ENCODE measurements around the gene SLCO3A1. TPM values are rescaled to one million over a fixed set of nuclear protein-coding genes. Genes with fewer than 3 reads are reported as not detected.
A peak's percentile ranks its signal among the peaks of the same experiment; 100 is the strongest.

SLCO3A1 gene
- total and polyA plus RNA-seq, 10 donors, result 7.5 to 79.5 (median 40.7) TPM

DNA sequence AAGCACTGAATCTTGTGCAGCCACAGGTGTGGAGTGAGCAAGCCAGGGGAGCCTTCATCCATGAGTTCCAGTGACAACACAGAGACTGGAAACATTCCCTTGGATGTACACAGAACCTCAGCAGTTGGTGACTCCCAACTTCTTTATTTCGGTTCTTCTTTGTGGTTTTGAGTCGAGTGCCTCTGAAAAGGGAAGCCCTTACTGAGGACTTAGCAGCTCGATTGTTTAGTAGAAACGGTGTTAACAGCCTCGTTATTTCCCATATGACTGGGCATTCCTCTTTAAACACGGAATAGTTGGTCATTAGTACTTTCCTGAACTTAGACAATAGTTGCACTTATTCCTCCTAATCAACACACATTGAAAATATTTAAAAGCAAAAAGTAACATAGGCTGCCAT lies 7.7 kb downstream of the SLCO3A1 start:
- peaks cover 0 to 8% (median 0%) of the 10 kb centered on the region in 6 donors for H3K36me3 ChIP-seq
- H3K27ac ChIP-seq, result peak overlapping the region in 7 of 8 donors; percentile 44 to 86 (median 67)
- TF ChIP-seq POLR2AphosphoS5 (IDR thresholded peaks at IDR 0.05) (peak in 1 of 3 donors; percentile 28), POLR2A (IDR thresholded peaks at IDR 0.05) (no peak)
- peaks cover 26 to 100% (median 80%) of the 10 kb centered on the region in 6 donors for H3K4me1 ChIP-seq
- WGBS, 5 donors, result 29 to 55% (median 36%) methylated on average over 6 of the region's 6 CpGs
- peaks cover 0 to 16% (median 0%) of the 10 kb centered on the region in 7 donors for H3K27me3 ChIP-seq (replicated peaks in 1 of 7)
- no peak for DNase-seq
- H3K4me3 ChIP-seq, result peak overlapping the region in 1 of 8 donors; percentile 32
- intact Hi-C loops (cut with DNase I; ENCODE audit: low total_unique reads), result no loop called here
- no peaks in the 10 kb centered on the region for H3K9me3 ChIP-seq

DNA sequence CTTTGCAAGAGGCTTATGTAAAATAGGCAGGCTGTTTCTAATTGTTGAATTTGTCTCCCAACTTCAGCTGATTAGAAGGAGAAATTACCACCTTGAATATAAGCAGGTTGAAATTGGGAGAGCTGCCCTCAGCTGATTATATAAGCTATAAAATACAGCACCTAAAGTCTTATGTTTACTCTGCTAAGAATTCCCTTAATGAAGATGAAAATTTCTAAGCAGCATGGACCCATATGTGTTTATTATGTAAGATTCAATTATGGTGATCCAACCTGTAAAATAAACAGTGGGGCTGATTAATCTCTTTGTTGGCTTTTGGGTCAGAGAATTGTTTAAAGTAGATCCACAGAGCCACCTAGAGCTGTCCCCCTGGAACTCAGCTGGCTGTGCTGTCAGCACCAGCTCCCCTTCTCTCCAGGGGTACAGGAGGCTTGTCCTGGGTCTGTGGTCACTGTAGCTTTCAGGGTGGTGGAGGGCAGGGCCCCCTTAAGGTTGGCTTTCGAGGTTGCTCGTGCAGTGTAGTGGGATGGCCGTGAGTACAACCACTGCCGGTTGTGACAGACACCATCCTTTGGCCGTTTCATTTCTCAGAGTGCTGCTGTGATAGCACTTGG lies 9.5 kb downstream of the SLCO3A1 start:
- Histone ChIP-seq H3K4me3 (no peak overlapping the region), H3K4me1 (peaks cover 32 to 100% (median 78%) of the 10 kb centered on the region in 6 donors), H3K27ac (peak overlapping the region in 1 of 8 donors; percentile 31), H3K27me3 (replicated peaks in 1 of 7) (peaks cover 0 to 16% (median 0%) of the 10 kb centered on the region in 7 donors), H3K9me3 (no peaks in the 10 kb centered on the region), H3K36me3 (peaks cover 0 to 8% (median 0%) of the 10 kb centered on the region in 6 donors)
- WGBS, 5 donors, result 48 to 74% (median 68%) methylated on average over 5 of the region's 5 CpGs
- DNase-seq, result no peak
- peak in 1 of 3 donors; percentile 13 for TF ChIP-seq POLR2AphosphoS5 (IDR thresholded peaks at IDR 0.05)
- TF ChIP-seq POLR2A (IDR thresholded peaks at IDR 0.05), result no peak
- TF ChIP-seq, protein P1, sequence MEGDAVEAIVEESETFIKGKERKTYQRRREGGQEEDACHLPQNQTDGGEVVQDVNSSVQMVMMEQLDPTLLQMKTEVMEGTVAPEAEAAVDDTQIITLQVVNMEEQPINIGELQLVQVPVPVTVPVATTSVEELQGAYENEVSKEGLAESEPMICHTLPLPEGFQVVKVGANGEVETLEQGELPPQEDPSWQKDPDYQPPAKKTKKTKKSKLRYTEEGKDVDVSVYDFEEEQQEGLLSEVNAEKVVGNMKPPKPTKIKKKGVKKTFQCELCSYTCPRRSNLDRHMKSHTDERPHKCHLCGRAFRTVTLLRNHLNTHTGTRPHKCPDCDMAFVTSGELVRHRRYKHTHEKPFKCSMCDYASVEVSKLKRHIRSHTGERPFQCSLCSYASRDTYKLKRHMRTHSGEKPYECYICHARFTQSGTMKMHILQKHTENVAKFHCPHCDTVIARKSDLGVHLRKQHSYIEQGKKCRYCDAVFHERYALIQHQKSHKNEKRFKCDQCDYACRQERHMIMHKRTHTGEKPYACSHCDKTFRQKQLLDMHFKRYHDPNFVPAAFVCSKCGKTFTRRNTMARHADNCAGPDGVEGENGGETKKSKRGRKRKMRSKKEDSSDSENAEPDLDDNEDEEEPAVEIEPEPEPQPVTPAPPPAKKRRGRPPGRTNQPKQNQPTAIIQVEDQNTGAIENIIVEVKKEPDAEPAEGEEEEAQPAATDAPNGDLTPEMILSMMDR (IDR thresholded peaks at IDR 0.05 in 8 of 11, conservative IDR thresholded peaks at IDR 0.05 in 3 of 11), result no peak
- intact Hi-C loops (cut with DNase I; ENCODE audit: low total_unique reads), result no loop called here

DNA sequence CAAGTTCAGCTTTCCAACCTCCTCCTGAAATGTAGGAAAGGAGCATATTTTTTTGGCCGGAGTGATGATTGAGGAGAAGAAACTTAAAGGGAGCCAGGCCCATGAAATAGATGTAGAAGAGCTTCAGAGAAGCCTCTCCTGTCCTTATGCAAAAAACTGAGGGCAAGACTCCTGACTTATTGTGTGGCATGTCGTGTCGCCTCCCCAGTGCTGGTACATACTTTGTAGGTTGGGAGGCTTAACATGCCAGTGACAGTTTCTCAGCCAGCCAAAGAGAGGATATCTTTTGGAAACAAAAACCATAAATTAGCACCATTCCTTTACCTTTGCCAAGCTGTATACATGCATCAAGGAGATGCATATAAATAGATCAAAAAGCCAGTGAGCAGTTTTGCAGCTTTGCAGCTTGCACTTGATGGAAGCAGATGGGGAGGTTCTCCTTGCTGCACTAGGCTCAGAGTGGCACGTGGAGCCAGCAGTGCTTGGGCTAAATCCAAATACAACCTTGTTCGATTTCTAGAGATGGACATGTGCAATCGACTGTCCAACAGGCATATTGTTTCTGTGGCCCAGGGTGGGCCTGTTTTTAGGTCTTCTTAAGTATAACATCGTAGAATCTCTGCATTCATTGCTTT lies 10.2 kb downstream of the SLCO3A1 start:
- H3K9me3 ChIP-seq, result no peaks in the 10 kb centered on the region
- no peak overlapping the region for H3K4me3 ChIP-seq
- H3K4me1 ChIP-seq, result peaks cover 26 to 100% (median 73%) of the 10 kb centered on the region in 6 donors
- peaks cover 0 to 16% (median 0%) of the 10 kb centered on the region in 7 donors for H3K27me3 ChIP-seq (replicated peaks in 1 of 7)
- H3K27ac ChIP-seq, result peak overlapping the region in 1 of 8 donors; percentile 69
- 79 to 91% (median 87%) methylated on average over 7 of the region's 7 CpGs for WGBS, 5 donors
- no peak for DNase-seq
- TF ChIP-seq, protein P1 (IDR thresholded peaks at IDR 0.05 in 8 of 11, conservative IDR thresholded peaks at IDR 0.05 in 3 of 11), result no peak
- no peak for TF ChIP-seq POLR2A (IDR thresholded peaks at IDR 0.05)
- TF ChIP-seq POLR2AphosphoS5 (IDR thresholded peaks at IDR 0.05), result no peak
- H3K36me3 ChIP-seq, result peaks cover 0 to 3% (median 0%) of the 10 kb centered on the region in 6 donors
- intact Hi-C loops (cut with DNase I; ENCODE audit: low total_unique reads), result no loop called here

DNA sequence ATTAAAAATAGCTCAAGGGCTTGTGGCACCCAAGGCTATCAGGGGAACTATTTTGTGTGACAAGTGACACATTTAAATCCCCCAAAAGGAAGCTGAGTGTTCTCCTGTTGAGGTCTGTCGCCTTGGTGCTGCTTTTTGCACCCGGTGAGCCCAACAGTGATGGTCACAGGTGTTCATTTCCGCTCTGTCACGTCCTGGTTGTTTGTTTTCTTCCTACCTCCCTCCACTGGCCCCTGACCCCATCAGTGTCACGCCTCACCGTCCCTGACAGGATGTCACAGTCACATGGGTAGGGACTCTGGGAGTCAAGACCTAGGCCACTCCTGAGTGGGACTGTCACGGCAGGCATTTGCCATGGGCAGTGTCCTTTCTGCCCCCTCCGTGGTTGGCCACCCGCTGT lies 11.2 kb downstream of the SLCO3A1 start:
- peak overlapping the region in 5 of 8 donors; percentile 13 to 73 (median 58) for H3K27ac ChIP-seq
- peaks cover 23 to 100% (median 69%) of the 10 kb centered on the region in 6 donors for H3K4me1 ChIP-seq
- intact Hi-C loops (cut with DNase I; ENCODE audit: low total_unique reads), result no loop called here

More for the DNA sequence above, 11.2 kb downstream of the SLCO3A1 start:
- whole genome bisulfite sequencing, 5 donors, result 42 to 52% (median 47%) methylated on average over 9 of the region's 9 CpGs
- H3K9me3 ChIP-seq, result no peaks in the 10 kb centered on the region
- H3K4me3 ChIP-seq, result no peak overlapping the region
- H3K36me3 ChIP-seq, result no peaks in the 10 kb centered on the region
- TF ChIP-seq, protein P1 (IDR thresholded peaks at IDR 0.05 in 8 of 11, conservative IDR thresholded peaks at IDR 0.05 in 3 of 11), result no peak
- no peak for TF ChIP-seq POLR2A (IDR thresholded peaks at IDR 0.05)
- peak in 1 of 3 donors; percentile 12 for TF ChIP-seq POLR2AphosphoS5 (IDR thresholded peaks at IDR 0.05)
- DNase-seq, result no peak
- peaks cover 0 to 16% (median 0%) of the 10 kb centered on the region in 7 donors for H3K27me3 ChIP-seq (replicated peaks in 1 of 7)
